ENCODE measurements around the gene B3GNT4.

B3GNT4 gene

GRCh38 chr12:122160761-122161160 lies 42.7 kb upstream of the B3GNT4 start:
- no peak for TF ChIP-seq TAF1 (IDR thresholded peaks at IDR 0.05; ENCODE audit: low read depth)
- TF ChIP-seq RAD21 (IDR thresholded peaks at IDR 0.05; ENCODE audit: low read depth): no peak
- no peak for TF ChIP-seq EP300 (IDR thresholded peaks at IDR 0.05; ENCODE audit: borderline replicate concordance)
- no peak for TF ChIP-seq FOXM1 (IDR thresholded peaks at IDR 0.05; ENCODE audit: borderline replicate concordance, low read depth)
- TF ChIP-seq TCF12 (IDR thresholded peaks at IDR 0.05; ENCODE audit: low read depth): no peak
- TF ChIP-seq TEAD4 (IDR thresholded peaks at IDR 0.05): no peak
- TF ChIP-seq ZBTB7A (IDR thresholded peaks at IDR 0.05; ENCODE audit: low read depth): no peak
- TF ChIP-seq, protein P1, sequence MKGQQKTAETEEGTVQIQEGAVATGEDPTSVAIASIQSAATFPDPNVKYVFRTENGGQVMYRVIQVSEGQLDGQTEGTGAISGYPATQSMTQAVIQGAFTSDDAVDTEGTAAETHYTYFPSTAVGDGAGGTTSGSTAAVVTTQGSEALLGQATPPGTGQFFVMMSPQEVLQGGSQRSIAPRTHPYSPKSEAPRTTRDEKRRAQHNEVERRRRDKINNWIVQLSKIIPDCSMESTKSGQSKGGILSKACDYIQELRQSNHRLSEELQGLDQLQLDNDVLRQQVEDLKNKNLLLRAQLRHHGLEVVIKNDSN (IDR thresholded peaks at IDR 0.05): no peak
- TF ChIP-seq NFIC (IDR thresholded peaks at IDR 0.05): no peak
- no peak for TF ChIP-seq MAX (IDR thresholded peaks at IDR 0.05)
- TF ChIP-seq CREB1 (IDR thresholded peaks at IDR 0.05; ENCODE audit: low read depth): no peak
- no peak for TF ChIP-seq EGR1 (IDR thresholded peaks at IDR 0.05)

GRCh38 chr12:122161682-122162081 lies 41.8 kb upstream of the B3GNT4 start:
- TF ChIP-seq MAX (IDR thresholded peaks at IDR 0.05): no peak
- no peak for TF ChIP-seq NFIC (IDR thresholded peaks at IDR 0.05)
- no peak for TF ChIP-seq EGR1 (IDR thresholded peaks at IDR 0.05)
- no peak for TF ChIP-seq RAD21 (IDR thresholded peaks at IDR 0.05; ENCODE audit: low read depth)
- no peak for TF ChIP-seq EP300 (IDR thresholded peaks at IDR 0.05; ENCODE audit: borderline replicate concordance)
- TF ChIP-seq, protein P1 (IDR thresholded peaks at IDR 0.05): no peak
- TF ChIP-seq YY1 (IDR thresholded peaks at IDR 0.05; ENCODE audit: low read depth): no peak
- no peak for TF ChIP-seq TCF12 (IDR thresholded peaks at IDR 0.05; ENCODE audit: low read depth)
- no peak for TF ChIP-seq CREB1 (IDR thresholded peaks at IDR 0.05; ENCODE audit: low read depth)
- no peak for TF ChIP-seq FOXM1 (IDR thresholded peaks at IDR 0.05; ENCODE audit: borderline replicate concordance, low read depth)

GRCh38 chr12:122162976-122163375 lies 40.5 kb upstream of the B3GNT4 start:
- no peak for TF ChIP-seq FOXM1 (IDR thresholded peaks at IDR 0.05; ENCODE audit: borderline replicate concordance, low read depth)
- no peak for TF ChIP-seq EGR1 (IDR thresholded peaks at IDR 0.05)
- no peak for TF ChIP-seq CREB1 (IDR thresholded peaks at IDR 0.05; ENCODE audit: low read depth)
- no peak for TF ChIP-seq REST (IDR thresholded peaks at IDR 0.05; ENCODE audit: low read depth)
- TF ChIP-seq RAD21 (IDR thresholded peaks at IDR 0.05; ENCODE audit: low read depth): no peak
- no peak for TF ChIP-seq TEAD4 (IDR thresholded peaks at IDR 0.05)
- no peak for TF ChIP-seq MAX (IDR thresholded peaks at IDR 0.05)
- no peak for TF ChIP-seq TAF1 (IDR thresholded peaks at IDR 0.05; ENCODE audit: low read depth)
- no peak for TF ChIP-seq NFIC (IDR thresholded peaks at IDR 0.05)
- TF ChIP-seq CEBPB (IDR thresholded peaks at IDR 0.05): no peak
- TF ChIP-seq, protein P1 (IDR thresholded peaks at IDR 0.05): no peak
- no peak for TF ChIP-seq EP300 (IDR thresholded peaks at IDR 0.05; ENCODE audit: borderline replicate concordance)
- no peak for TF ChIP-seq ZBTB7A (IDR thresholded peaks at IDR 0.05; ENCODE audit: low read depth)

DNA sequence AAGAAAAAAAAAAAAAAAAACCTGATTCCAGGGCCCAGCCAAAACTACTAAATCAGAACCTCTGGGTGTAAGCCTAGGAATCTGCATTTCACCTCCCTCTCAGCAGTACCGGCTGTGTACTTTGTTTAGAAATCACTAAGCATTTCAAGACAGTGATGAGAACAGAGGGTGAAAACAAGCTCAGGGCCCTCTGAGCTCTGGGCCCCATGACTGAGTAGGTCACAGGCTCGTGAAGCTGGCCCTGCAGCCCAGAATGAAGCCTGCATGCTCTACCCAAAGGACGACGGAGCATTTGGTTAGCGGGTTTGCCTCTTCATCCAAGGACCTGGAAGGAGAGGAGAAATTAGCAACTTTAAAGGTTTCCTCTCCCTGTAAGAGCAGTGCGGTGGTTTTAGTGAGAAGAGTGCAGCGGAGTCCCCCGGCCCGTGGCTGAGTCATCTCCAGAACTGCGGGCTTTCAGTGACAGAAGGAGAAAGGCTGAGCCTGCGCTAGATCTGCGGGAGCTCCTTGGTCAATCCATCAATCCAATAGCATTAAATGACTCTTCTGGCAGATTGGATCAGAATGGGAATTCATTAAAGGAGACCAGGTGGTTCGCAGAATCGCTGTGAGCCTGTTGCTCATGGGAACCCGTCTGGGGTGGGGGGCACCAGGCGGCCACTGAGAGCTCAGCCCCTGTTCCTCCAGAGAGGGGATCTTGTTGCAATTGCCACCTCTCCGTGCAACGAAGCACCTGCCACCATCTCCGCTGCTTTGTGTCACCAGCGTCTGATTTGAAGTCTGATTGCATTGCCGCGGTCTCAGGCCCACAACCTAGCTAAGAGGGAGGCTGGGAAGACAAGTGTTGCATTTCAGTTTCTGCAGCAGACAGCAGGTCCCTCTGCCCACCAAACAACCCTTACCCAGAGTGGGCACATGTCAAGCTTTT lies 36.8 kb upstream of the B3GNT4 start:
- TF ChIP-seq REST (IDR thresholded peaks at IDR 0.05; ENCODE audit: low read depth) (no peak), EGR1 (IDR thresholded peaks at IDR 0.05) (no peak), FOXM1 (IDR thresholded peaks at IDR 0.05; ENCODE audit: borderline replicate concordance, low read depth) (no peak)

DNA sequence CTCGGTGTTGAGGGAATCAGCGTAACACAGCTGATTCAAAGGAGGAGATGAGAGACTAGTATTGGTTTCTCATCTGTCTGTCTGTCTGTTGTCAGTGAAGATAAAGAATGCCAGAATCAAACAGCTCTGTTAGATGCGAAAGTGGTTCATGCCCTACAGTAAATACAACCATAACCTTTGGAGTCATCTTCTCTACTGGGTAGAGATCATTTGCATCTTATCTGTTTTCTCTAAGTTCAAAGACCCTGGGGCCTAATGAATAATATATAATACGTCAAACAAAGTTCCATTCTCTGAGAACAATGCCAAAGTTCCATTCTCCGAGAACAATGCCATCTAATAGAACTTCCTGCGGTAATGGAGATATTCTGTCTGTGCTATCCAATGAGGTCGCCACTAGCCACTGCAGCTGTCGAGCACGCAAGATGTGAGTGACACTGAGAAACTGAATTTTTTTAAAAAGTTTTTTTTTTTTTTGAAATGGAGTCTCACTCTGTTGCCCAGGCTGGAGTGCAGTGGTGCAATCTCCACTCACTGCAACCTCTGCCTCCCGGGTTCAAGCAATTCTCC lies 36.1 kb upstream of the B3GNT4 start:
- TF ChIP-seq TCF12 (IDR thresholded peaks at IDR 0.05; ENCODE audit: low read depth) (no peak), NFIC (IDR thresholded peaks at IDR 0.05) (no peak), TAF1 (IDR thresholded peaks at IDR 0.05; ENCODE audit: low read depth) (no peak)
